Neural cell (in vitro differentiated cells): ENCODE measurements around the gene MYLK3. TPM values are rescaled to one million over a fixed set of nuclear protein-coding genes. Genes with fewer than 3 reads are reported as not detected.

Experiments
- H2AFZ ChIP-seq: fragments of 200-600, 300-800 bp; sonication (generic), shearing (Covaris generic); 2 replicates; pipeline ENCODE4 v1.6.0; 2014; ENCODE audit warnings: low read depth, mild to moderate bottlenecking, antibody characterized with exemption, low read length, moderate library complexity
- H3F3A ChIP-seq: fragments of 200-600 bp; shearing (Covaris generic); 2 replicates; pipeline ENCODE4 v1.6.1; 2016; ENCODE audit warnings: mild to moderate bottlenecking, moderate library complexity, mixed read lengths, antibody characterized with exemption, low read length; ENCODE audit not compliant: insufficient read depth, poor library complexity, severe bottlenecking
- H3K27ac ChIP-seq: fragments of 200-600, 300-800 bp; sonication (generic), shearing (Covaris generic); 2 replicates; pipeline ENCODE4 v1.5.1; 2014; ENCODE audit warnings: mild to moderate bottlenecking, low read length, moderate library complexity
- H3K27me3 ChIP-seq: fragments of 300-800, 200-600 bp; sonication (generic), shearing (Covaris generic); 2 replicates; pipeline ENCODE4 v1.6.0; 2014; ENCODE audit warnings: mild to moderate bottlenecking, low read depth, low read length, moderate library complexity; ENCODE audit not compliant: insufficient read depth
- H3K36me3 ChIP-seq: fragments of 300-800, 200-600 bp; sonication (generic), shearing (Covaris generic); 2 replicates; pipeline ENCODE4 v1.5.1; 2014; ENCODE audit warnings: mild to moderate bottlenecking, antibody characterized with exemption, low read length, moderate library complexity; ENCODE audit not compliant: insufficient read depth
- H3K4me2 ChIP-seq: fragments of 300-800, 200-600 bp; sonication (generic), shearing (Covaris generic); 2 replicates; pipeline ENCODE4 v1.6.0; 2014; ENCODE audit warnings: mild to moderate bottlenecking, low read length
- H3K4me3 ChIP-seq: fragments of 300-800, 200-600 bp; sonication (generic), shearing (Covaris generic); 2 replicates; pipeline ENCODE4 v1.5.1; 2014; ENCODE audit warnings: mild to moderate bottlenecking, low read length, moderate library complexity
- H3K79me2 ChIP-seq: fragments of 200-600 bp; shearing (Covaris generic); replicated peaks from 2 replicates; pipeline ENCODE4 v1.6.0; 2014; ENCODE audit warnings: mild to moderate bottlenecking, low read length, moderate library complexity; ENCODE audit not compliant: insufficient read depth
- H3K9ac ChIP-seq: fragments of 300-800, 200-600 bp; sonication (generic), shearing (Covaris generic); 2 replicates; pipeline ENCODE4 v1.6.1; 2016; ENCODE audit warnings: mild to moderate bottlenecking, low read length, mixed read lengths
- H3K9me2 ChIP-seq: fragments of 200-600 bp; shearing (Covaris generic); 2 replicates; pipeline ENCODE4 v1.6.1; 2016; ENCODE audit warnings: mild to moderate bottlenecking, low read length, mixed read lengths; ENCODE audit not compliant: insufficient read depth
- H3K9me3 ChIP-seq: fragments of 200-600, 300-800 bp; sonication (generic), shearing (Covaris generic); 2 replicates; pipeline ENCODE4 v1.6.1; 2016; ENCODE audit warnings: mild to moderate bottlenecking, mixed run types, low read length, moderate library complexity, mixed read lengths
- H4K20me1 ChIP-seq: fragments of 200-600 bp; shearing (Covaris generic); 2 replicates; pipeline ENCODE4 v1.6.1; 2016; ENCODE audit warnings: mild to moderate bottlenecking, mixed run types; ENCODE audit not compliant: insufficient read depth
- CTCF ChIP-seq: fragments of 450-650 bp; IDR thresholded peaks from 2 replicates; pipeline ENCODE4 v1.5.1; 2014; ENCODE audit warnings: antibody characterized with exemption, mild to moderate bottlenecking, moderate library complexity; ENCODE audit not compliant: poor library complexity, severe bottlenecking
- EP300 ChIP-seq: fragments of 450-650 bp; conservative IDR thresholded peaks from 2 replicates; pipeline ENCODE4 v1.6.1; 2014; ENCODE audit warnings: antibody characterized with exemption, mild to moderate bottlenecking, moderate library complexity; ENCODE audit not compliant: poor library complexity, severe bottlenecking
- EZH2 ChIP-seq: fragments of 200-600, 300-800 bp; shearing (Covaris generic), sonication (generic); IDR thresholded peaks from 2 replicates; pipeline ENCODE4 v1.6.1; 2014; ENCODE audit warnings: antibody characterized with exemption, low read length, borderline replicate concordance, mild to moderate bottlenecking; ENCODE audit not compliant: insufficient read depth, poor library complexity, severe bottlenecking
- MXI1 ChIP-seq: fragments of 450-650 bp; conservative IDR thresholded peaks from 2 replicates; pipeline ENCODE4 v1.6.1; 2014; ENCODE audit warnings: antibody characterized with exemption, mild to moderate bottlenecking; ENCODE audit not compliant: poor library complexity, severe bottlenecking
- POLR2AphosphoS5 ChIP-seq: IDR thresholded peaks from 2 replicates; pipeline ENCODE4 v1.6.1; 2012
- RAD21 ChIP-seq: fragments of 450-650 bp; conservative IDR thresholded peaks from 2 replicates; pipeline ENCODE4 v1.6.1; 2014; ENCODE audit warnings: antibody characterized with exemption, mild to moderate bottlenecking, moderate library complexity
- SMC3 ChIP-seq: fragments of 450-650 bp; conservative IDR thresholded peaks from 2 replicates; pipeline ENCODE4 v1.6.1; 2014; ENCODE audit warnings: antibody characterized with exemption, mild to moderate bottlenecking, moderate library complexity; ENCODE audit not compliant: poor library complexity
- TAF1 ChIP-seq: IDR thresholded peaks from 2 replicates; pipeline ENCODE4 v1.6.1; 2012; ENCODE audit warnings: low read depth
- polyA plus RNA-seq: library from polyadenylated mRNA; depleted of rRNA; stranded (reverse); fragments of >200 nt; gene quantifications from 2 replicates; pipeline ENCODE4 v1.2.3, GENCODE V29; 2014
- TF ChIP-seq, protein P1 (sequence below): IDR thresholded peaks from 2 replicates; pipeline ENCODE4 v1.6.1; 2012; ENCODE audit warnings: borderline replicate concordance

The MYLK3 gene
- polyA plus RNA-seq, 1 donor from 2014 or later = 0.07 TPM

GRCh38 chr16:46721885-46722284 is 26.3 kb downstream of the MYLK3 start:
- Histone ChIP-seq H4K20me1 (no peaks in the 10 kb centered on the region), H3K36me3 (no peaks in the 10 kb centered on the region), H2AFZ (no peak overlapping the region), H3K9ac (no peak overlapping the region), H3K4me3 (no peak overlapping the region), H3K27ac (no peak overlapping the region), H3K9me3 (no peaks in the 10 kb centered on the region), H3K4me2 (no peak overlapping the region), H3K9me2 (no peaks in the 10 kb centered on the region), H3K27me3 (no peaks in the 10 kb centered on the region), H3F3A (no peaks in the 10 kb centered on the region), H3K79me2 (no peaks in the 10 kb centered on the region)
- TF ChIP-seq POLR2AphosphoS5 = no peak
- TF ChIP-seq MXI1 = no peak

DNA sequence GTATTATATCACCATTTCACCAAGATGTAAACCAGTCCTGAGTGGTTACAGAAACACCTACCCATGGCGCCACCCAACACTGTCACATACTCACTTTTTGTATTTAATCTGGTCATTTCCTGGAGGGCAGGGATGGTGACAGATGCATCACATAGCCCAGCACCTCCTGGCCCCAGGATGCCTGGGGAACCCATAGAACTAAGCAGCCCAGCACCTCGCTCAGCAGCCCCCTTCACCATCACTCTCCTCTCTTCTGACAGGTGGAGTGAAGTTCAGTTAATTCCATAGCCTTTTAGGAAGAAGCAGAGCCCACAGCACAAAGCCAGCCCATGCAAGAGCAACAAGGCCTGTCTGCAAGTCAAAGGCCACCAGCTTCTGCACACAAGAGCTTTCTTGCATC is 27.5 kb downstream of the MYLK3 start:
- H2AFZ ChIP-seq = no peak overlapping the region
- H3F3A ChIP-seq = no peaks in the 10 kb centered on the region
- H3K9ac ChIP-seq = no peak overlapping the region
- H3K36me3 ChIP-seq = no peaks in the 10 kb centered on the region
- no peak for TF ChIP-seq EZH2
- no peak for TF ChIP-seq POLR2AphosphoS5
- TF ChIP-seq RAD21 = no peak
- no peak for TF ChIP-seq EP300
- no peak for TF ChIP-seq SMC3
- TF ChIP-seq TAF1 = no peak
- TF ChIP-seq MXI1 = no peak
- TF ChIP-seq, protein P1, sequence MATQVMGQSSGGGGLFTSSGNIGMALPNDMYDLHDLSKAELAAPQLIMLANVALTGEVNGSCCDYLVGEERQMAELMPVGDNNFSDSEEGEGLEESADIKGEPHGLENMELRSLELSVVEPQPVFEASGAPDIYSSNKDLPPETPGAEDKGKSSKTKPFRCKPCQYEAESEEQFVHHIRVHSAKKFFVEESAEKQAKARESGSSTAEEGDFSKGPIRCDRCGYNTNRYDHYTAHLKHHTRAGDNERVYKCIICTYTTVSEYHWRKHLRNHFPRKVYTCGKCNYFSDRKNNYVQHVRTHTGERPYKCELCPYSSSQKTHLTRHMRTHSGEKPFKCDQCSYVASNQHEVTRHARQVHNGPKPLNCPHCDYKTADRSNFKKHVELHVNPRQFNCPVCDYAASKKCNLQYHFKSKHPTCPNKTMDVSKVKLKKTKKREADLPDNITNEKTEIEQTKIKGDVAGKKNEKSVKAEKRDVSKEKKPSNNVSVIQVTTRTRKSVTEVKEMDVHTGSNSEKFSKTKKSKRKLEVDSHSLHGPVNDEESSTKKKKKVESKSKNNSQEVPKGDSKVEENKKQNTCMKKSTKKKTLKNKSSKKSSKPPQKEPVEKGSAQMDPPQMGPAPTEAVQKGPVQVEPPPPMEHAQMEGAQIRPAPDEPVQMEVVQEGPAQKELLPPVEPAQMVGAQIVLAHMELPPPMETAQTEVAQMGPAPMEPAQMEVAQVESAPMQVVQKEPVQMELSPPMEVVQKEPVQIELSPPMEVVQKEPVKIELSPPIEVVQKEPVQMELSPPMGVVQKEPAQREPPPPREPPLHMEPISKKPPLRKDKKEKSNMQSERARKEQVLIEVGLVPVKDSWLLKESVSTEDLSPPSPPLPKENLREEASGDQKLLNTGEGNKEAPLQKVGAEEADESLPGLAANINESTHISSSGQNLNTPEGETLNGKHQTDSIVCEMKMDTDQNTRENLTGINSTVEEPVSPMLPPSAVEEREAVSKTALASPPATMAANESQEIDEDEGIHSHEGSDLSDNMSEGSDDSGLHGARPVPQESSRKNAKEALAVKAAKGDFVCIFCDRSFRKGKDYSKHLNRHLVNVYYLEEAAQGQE = no peak
- no peak overlapping the region for H3K4me2 ChIP-seq
- no peak overlapping the region for H3K4me3 ChIP-seq
- no peaks in the 10 kb centered on the region for H3K9me3 ChIP-seq
- no peaks in the 10 kb centered on the region for H3K27me3 ChIP-seq
- H4K20me1 ChIP-seq = no peaks in the 10 kb centered on the region
- no peaks in the 10 kb centered on the region for H3K9me2 ChIP-seq
- no peaks in the 10 kb centered on the region for H3K79me2 ChIP-seq
- H3K27ac ChIP-seq = no peak overlapping the region

- H3K79me2 ChIP-seq = no peaks in the 10 kb centered on the region
- no peak overlapping the region for H3K4me3 ChIP-seq
- no peaks in the 10 kb centered on the region for H4K20me1 ChIP-seq
- no peak overlapping the region for H2AFZ ChIP-seq
- H3K36me3 ChIP-seq = no peaks in the 10 kb centered on the region
- no peak overlapping the region for H3K27ac ChIP-seq
- no peaks in the 10 kb centered on the region for H3K9me2 ChIP-seq
- H3K27me3 ChIP-seq = no peaks in the 10 kb centered on the region
- H3K4me2 ChIP-seq = no peak overlapping the region
- no peaks in the 10 kb centered on the region for H3K9me3 ChIP-seq
- TF ChIP-seq POLR2AphosphoS5 (no peak), TAF1 (no peak), EZH2 (no peak), CTCF (no peak), SMC3 (no peak), EP300 (no peak), MXI1 (no peak)
- TF ChIP-seq, protein P1 = no peak
- H3K9ac ChIP-seq = no peak overlapping the region
- H3F3A ChIP-seq = no peaks in the 10 kb centered on the region
Measured at GRCh38 chr16:46719528-46719927, 28.6 kb downstream of the MYLK3 start.
